ENCODE results near the gene COPS3.

DNA sequence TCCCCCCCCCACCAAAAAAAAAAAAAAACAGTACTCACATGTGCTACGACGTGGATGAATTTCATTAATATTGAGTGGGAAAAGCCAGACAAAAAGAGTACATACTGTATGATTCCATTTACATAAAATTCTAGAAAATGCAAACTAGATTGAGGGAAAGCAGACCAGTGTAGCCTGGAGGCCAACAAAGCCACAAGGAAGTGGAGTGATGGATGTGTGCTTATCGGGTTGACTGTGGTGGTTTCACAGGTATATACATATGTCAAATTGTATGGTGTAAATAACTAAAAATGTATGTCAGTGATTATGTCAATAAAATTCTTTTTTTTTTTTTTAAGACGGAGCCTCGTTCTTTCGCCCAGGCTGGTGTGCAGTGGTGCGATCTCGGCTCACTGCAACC lies 73.0 kb downstream of the COPS3 start:
- no peak for TF ChIP-seq POLR2AphosphoS5 (IDR thresholded peaks at IDR 0.05; ENCODE audit: low read depth)
- TF ChIP-seq, protein P1, sequence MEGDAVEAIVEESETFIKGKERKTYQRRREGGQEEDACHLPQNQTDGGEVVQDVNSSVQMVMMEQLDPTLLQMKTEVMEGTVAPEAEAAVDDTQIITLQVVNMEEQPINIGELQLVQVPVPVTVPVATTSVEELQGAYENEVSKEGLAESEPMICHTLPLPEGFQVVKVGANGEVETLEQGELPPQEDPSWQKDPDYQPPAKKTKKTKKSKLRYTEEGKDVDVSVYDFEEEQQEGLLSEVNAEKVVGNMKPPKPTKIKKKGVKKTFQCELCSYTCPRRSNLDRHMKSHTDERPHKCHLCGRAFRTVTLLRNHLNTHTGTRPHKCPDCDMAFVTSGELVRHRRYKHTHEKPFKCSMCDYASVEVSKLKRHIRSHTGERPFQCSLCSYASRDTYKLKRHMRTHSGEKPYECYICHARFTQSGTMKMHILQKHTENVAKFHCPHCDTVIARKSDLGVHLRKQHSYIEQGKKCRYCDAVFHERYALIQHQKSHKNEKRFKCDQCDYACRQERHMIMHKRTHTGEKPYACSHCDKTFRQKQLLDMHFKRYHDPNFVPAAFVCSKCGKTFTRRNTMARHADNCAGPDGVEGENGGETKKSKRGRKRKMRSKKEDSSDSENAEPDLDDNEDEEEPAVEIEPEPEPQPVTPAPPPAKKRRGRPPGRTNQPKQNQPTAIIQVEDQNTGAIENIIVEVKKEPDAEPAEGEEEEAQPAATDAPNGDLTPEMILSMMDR (IDR thresholded peaks at IDR 0.05; ENCODE audit: insufficient read depth, low read length) = no peak
- TF ChIP-seq GABPA (IDR thresholded peaks at IDR 0.05; ENCODE audit: low read depth) = no peak

All from HL-60 (cell line).